ENCODE data around the gene NTMT1.
"Not testable (repeated sequence)": the region's sequence is repeated elsewhere in the genome, so short reads cannot be mapped to it uniquely, and the experiment has no call there.

DNA sequence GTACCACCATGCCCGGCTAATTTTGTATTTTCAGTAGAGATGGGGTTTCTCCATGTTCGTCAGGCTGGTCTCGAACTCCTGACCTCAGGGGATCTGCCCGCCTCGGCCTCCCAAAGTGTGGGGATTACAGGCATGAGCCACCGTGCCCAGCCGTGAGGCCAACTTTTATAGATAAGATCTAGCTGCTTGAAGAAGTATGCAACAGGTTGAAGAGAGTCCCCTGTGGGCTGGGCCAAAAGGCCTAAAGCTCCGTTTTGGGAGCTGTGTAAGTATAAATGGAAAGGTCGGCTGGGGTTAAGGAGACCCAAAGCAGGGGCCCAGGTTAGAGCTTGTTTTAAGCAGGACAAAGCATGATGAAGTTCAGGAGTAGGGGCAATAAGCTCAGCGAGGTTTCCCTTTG, 33.2 kb upstream of the NTMT1 start:
- TF ChIP-seq, protein P1, sequence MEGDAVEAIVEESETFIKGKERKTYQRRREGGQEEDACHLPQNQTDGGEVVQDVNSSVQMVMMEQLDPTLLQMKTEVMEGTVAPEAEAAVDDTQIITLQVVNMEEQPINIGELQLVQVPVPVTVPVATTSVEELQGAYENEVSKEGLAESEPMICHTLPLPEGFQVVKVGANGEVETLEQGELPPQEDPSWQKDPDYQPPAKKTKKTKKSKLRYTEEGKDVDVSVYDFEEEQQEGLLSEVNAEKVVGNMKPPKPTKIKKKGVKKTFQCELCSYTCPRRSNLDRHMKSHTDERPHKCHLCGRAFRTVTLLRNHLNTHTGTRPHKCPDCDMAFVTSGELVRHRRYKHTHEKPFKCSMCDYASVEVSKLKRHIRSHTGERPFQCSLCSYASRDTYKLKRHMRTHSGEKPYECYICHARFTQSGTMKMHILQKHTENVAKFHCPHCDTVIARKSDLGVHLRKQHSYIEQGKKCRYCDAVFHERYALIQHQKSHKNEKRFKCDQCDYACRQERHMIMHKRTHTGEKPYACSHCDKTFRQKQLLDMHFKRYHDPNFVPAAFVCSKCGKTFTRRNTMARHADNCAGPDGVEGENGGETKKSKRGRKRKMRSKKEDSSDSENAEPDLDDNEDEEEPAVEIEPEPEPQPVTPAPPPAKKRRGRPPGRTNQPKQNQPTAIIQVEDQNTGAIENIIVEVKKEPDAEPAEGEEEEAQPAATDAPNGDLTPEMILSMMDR (IDR thresholded peaks at IDR 0.05), result not testable (repeated sequence)
- not testable (repeated sequence) for TF ChIP-seq POLR2A (IDR thresholded peaks at IDR 0.05; ENCODE audit: low read depth); EP300 (IDR thresholded peaks at IDR 0.05)

Data from esophagus muscularis mucosa (tissue), 4 donors.